GM21576 (cell line): Measurements from ENCODE around the gene TUB.

Experiments
- ATAC-seq: cut with Tn5 transposase; IDR thresholded peaks from one replicate; pipeline ENCODE4 v1.9.1; 2021; ENCODE audit warnings: mild to moderate bottlenecking, moderate library complexity; ENCODE audit not compliant: unreplicated experiment

TUB gene

DNA sequence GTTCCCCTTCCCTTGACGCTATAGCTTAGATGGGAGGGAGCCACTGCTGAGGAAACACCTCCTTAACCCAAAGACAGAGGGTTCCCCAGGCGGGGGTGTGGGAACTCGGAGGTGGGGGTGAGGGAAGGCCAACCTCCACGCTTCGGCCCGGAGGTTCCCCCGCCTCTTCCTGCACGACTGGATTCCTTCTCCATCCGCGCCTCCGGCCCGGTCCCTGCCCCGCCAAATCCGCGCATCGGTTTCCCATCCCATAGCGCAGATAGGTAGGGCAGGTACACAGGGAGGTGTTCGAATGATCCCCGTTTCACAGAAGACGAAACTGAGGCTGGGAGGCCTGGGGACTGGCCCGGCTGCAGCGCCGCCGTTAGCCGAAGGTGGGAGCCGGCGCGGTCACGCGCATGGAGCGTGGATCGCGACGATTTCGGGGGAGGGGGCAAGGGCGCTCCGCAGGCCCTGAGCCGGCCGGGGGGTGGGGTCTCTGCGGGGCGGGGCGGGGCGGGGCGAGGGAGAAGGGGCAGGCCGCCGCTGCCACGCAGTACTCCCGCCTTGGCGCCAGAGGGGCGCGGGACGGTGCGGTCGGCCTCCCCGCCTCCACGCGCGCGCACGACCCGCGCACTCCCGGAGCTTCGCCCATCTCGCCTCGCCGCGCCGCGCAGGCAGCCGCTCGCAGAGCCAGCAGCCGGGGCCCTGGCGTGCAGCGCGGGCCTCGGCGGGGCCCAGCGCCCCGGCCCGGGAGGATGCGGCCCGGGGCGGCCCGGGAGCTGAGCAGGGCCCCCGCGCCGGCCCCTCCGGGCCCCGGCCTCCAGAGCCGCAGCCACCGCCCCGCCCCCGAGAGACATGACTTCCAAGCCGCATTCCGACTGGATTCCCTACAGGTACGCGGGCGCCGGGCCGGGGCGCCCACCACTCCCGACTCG is at the start of gene TUB:
TSS of gene TUB (plus strand) at position 538 of the 917 bp plus-strand sequence. CDS start at position 838, 300 bp downstream.
- no peak for ATAC-seq

DNA sequence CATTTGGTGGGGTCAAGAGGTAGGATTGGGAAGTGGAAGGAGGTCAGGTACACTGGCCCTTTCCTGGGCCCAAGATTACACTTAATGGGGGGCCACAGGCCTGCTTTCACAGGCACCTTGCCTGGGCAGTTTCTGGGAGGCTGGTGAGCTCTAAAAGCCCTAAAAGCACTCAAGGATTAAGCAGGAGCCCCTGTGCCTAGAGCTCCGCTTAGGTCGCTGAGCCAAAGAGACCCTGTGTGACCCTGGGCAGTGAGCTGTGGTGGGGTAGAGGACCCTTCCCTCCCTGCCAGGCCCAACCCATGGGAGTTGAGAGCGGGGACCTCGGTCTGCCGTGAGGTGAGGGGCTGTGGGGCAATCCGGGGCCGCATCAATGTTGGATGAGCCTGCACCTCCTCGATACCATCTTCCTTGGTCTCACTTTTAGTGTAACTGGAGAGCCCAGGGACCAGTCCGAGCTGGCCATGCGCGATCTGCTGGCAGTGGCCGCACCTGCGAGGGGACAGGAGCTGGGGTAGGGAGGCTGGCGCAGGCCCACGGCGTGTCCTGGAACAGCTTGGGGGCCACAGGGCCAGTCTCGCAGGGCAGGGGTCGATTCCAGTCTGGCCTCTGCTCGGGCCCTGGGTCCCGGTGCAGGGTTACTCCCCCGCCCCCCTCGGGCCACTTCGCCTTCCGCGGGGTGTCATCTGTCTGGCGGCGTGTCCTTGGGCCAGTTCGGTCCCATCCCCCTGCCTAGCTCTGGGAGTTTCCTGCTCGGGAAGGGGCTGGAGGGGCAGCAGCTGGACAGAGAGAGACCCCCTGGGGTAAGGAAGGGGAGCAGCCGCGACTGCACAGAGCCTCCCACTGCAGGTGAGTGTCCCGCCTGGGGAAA is 49.5 kb upstream of the TUB start:
- ATAC-seq = no peak

GRCh38 chr11:8032122-8032521 is 48.9 kb upstream of the TUB start:
- no peak for ATAC-seq

- no peak for ATAC-seq
These were observed 48.3 kb upstream of the TUB start for GRCh38 chr11:8032576-8033304.

DNA sequence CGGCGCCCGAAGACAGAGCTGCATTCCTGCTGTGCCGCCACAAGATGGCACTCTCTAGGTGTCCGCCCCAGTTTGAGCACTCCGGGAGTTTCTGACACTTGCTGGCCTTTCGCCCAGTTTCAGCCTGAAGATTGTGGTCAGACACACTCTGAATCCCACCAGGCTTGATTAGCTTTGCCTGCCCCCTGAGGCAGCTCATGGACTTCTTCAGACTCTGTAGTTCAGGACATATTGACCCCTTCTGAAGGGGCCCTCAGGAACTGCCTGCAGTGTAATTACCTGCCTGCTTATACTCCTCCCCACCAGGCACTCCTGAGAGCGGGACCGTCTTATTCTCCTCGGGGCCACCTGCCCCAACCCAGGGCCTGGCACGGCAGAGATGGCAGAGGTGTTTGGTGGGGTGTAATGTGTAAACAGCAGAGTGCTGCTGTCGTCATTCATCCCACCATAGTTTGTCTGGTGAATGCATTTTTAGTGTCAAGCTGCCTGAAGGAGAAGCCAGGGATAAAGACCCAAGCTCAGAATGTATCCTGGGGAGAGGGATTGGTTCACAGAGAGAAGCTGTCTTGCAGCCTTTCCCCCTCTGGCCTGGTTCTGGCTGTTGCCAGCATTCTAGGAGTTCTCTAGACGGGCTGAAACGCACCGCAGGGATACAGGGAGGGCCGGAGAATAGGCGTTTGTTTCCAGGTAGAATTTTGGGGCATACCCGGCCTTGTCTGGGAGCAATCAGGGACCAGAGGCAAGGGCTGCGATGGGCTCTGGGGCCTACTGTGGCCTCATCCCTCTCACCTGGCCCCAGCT is 47.5 kb upstream of the TUB start:
- peak; percentile 77 for ATAC-seq

DNA sequence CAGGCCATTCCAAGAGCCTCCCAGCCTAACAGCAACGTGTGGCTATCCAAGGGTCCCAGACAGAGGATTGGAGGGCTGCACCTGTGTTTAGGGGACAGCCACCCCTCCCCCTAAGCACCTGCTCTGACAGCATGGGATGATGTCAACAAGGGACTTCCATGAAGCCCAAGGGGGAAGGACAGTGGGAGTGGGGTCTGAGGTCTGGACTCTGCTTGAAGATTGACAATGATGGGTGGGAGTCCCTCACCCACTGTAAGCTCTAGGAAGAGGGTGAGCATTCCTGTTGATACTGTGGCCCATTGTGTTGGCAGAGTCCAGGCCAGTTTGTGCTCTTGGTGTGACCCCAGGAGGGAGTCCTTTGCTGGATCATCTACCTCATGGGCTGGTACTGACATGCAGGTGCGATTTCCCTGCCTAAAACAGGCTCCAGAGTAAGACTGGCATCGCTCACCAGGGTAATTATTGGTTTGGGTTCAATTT is 46.9 kb upstream of the TUB start:
- ATAC-seq = no peak

DNA sequence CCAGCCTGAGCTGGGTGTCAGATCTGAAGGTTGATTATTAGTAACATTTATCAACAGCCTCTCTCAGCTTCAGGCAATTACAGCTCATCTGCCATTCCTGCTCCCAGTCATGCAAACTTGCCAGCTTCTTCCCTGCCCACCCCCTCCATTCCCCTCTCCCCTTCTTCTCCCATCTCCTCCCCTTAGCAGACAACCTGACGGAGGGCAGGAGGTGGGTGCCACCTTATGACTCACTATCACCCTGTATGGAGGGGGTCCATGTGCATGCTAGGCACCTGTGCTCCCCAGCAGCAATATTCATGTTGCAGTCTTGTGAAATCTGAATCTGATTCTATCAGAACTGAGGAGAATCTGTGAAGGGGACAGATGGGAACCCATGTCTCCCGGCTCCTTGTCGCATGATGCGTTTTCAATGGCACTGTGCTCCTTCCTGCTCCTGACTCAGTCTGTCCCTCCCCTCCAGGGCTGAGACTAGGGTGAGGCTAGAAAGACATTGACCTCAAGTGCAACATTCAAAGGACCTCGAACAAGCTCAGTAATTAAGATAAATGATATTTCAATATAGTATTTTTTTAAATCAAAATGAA is 46.3 kb upstream of the TUB start:
- ATAC-seq = no peak

DNA sequence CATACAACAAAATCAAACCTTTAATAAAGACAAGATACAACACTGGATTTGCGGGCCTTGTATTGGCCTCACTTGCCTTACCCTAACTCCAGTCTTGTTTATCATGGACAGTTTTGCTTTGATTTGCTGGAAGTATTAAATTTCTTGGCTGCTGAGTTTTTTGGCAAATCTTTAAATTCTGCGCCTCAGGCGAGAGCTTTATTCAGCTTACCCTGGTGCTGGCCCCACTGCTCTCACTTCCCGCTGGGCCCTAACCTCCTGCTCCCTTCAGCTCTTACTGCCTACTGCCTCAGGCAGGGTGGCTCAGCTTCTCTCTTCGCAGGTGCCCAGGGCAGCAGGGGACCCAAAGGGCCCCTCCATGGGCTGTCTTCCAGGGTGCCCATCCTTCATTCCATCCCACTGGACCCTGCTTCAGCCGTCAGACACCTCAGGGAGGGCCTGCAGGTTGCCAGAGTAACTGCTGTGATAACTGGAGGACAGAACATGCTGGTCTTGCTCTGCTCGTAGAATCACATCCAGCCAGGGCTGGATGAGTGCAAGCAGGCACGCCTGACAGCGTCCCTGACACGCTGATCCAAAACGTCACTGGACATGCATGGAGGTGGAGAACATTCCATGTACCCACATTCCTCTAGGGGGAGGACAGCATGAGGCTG is 45.7 kb upstream of the TUB start:
- no peak for ATAC-seq

GRCh38 chr11:8036002-8036802 is 44.8 kb upstream of the TUB start:
- ATAC-seq = no peak

GRCh38 chr11:8036986-8037385 is 44.0 kb upstream of the TUB start:
- ATAC-seq = no peak

GRCh38 chr11:8038393-8038792 is 42.6 kb upstream of the TUB start:
- ATAC-seq = no peak

GRCh38 chr11:8038811-8039529 is 42.0 kb upstream of the TUB start:
- no peak for ATAC-seq

- no peak for ATAC-seq
These were observed 41.3 kb upstream of the TUB start for GRCh38 chr11:8039530-8040260.

DNA sequence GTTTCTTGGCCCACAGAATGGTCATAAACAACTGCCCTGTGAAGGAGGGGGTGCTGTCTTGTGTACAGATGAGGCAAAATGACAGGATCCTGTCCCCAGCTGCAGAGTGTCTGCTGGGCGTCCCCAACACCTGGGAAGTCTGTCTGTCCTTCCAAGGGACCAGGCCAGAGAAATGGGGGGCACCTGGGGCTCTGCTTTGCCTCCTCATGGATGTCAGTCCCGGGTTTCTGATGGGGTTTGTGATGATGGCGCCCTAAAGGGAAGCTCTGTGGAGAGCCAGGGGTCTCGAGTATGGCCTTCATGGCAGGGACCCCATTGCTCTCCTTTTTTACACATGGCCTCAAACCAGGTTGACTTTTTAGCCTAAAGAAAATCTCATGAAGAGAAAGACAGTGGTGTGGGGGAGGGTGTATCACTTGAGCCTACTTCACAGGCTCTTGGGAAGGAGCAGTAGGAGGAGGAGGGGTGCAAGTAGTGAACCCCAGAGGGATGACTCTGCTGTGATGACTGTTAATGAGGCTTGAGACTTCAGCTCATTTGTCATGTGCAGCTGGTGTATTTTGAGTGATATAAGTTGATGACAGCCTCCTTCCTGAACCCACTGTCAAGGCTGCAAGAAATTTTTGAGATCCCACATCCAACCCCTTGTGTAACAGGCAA is 40.6 kb upstream of the TUB start:
- ATAC-seq = no peak

DNA sequence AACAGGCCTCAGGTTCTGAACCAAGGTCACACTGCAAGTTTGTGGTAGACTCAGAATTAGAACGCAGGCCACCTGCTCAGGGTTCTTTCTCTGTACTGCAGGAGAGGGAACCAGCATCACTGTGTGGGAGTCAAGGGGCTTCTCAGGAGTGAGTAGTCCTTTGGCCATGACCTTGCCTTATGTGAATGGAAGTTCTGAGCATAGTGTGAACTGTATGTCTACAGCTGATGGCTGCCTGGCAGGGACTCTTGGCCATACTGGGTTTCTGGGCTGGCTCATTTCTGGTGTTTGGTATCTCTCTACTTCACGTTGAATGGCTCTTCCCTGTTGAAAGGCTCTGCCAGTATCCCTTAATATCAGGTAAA is 40.1 kb upstream of the TUB start:
- no peak for ATAC-seq

GRCh38 chr11:8041576-8041975 is 39.4 kb upstream of the TUB start:
- no peak for ATAC-seq

GRCh38 chr11:8043756-8044155 is 37.3 kb upstream of the TUB start:
- ATAC-seq = no peak
